GM12878 (cell line): ENCODE measurements around the gene RABEP2. TPM values are rescaled to one million over a fixed set of nuclear protein-coding genes. Genes with fewer than 3 reads are reported as not detected.

Experiments
- ATAC-seq: fragments of 200-7000 bp; cut with Tn5 transposase; 3 replicates; pipeline ENCODE4 v1.9.1; 2020; ENCODE audit warnings: mild to moderate bottlenecking, moderate library complexity
- BruUV-seq: library from RNA; stranded (reverse); fragments of 400-500 nt; replicated peaks from 2 replicates; lab custom pipeline; 2021; lab: Mats Ljungman, UMichigan
- CTCF ChIA-PET: fragments of 300-600 bp; sonication (Branson Sonifier 250); formaldehyde crosslinking; extraction: SDS; loops from one replicate; lab custom pipeline; 2021; ENCODE audit warnings: inconsistent platforms; lab: Yijun Ruan, JAX
- POLR2A ChIA-PET: fragments of 350-600 bp; formaldehyde crosslinking; extraction: SDS; loops from one replicate; lab custom pipeline; 2021; ENCODE audit warnings: inconsistent platforms; lab: Charles Lee
- RAD21 ChIA-PET: fragments of 300-600 bp; sonication (Branson Sonifier 250); formaldehyde crosslinking; loops from one replicate; lab custom pipeline; 2023; ENCODE audit warnings: antibody characterized with exemption; ENCODE audit not compliant: unreplicated experiment; lab: Charles Lee
- SMC1A ChIA-PET: fragments of 300-600 bp; sonication (Branson Sonifier 250); formaldehyde crosslinking; loops from one replicate; lab custom pipeline; 2023; ENCODE audit not compliant: unreplicated experiment, uncharacterized antibody; lab: Charles Lee
- DNase-seq: peaks from one replicate; pipeline ENCODE4 v3.0.0-alpha.2; 2011; ENCODE audit warnings: low read depth, low spot score
- FAIRE-seq: peaks from 3 replicates; lab custom pipeline; 2011; peaks lifted over from hg19 to GRCh38; lab: Jason Lieb, UNC
- H2AFZ ChIP-seq: 2 replicates; pipeline ENCODE4 v1.6.0; 2011; ENCODE audit warnings: low read depth, low read length, control low read depth; ENCODE audit not compliant: control insufficient read depth
- H3K27ac ChIP-seq: 2 replicates; pipeline ENCODE4 v1.5.1; 2011; ENCODE audit warnings: control low read depth; ENCODE audit not compliant: control insufficient read depth, insufficient read depth
- H3K27me3 ChIP-seq, 2 experiments: replicated peaks in 1 of 2; 2 replicates each; pipeline versions ENCODE4 v1.6.0 to v1.6.1; 2011; ENCODE audit warnings: low read length in 1 of 2; ENCODE audit not compliant: control insufficient read depth in 2 of 2, insufficient read depth in 2 of 2
- H3K36me3 ChIP-seq, 2 experiments: 2 replicates each; pipeline ENCODE4 v1.5.1; 2011; ENCODE audit warnings: low read length in 1 of 2; ENCODE audit not compliant: control insufficient read depth in 2 of 2, insufficient read depth in 2 of 2
- H3K4me1 ChIP-seq: 2 replicates; pipeline ENCODE4 v1.6.1; 2011; ENCODE audit warnings: mild to moderate bottlenecking, low read length, moderate library complexity, mixed read lengths; ENCODE audit not compliant: control insufficient read depth, insufficient read depth
- H3K4me2 ChIP-seq: 2 replicates; pipeline ENCODE4 v1.6.0; 2011; ENCODE audit warnings: control low read depth; ENCODE audit not compliant: control insufficient read depth, insufficient read depth
- H3K4me3 ChIP-seq: fragments of 200-600 bp; sonication (generic); 2 replicates; pipeline ENCODE4 v1.5.1; 2016
- H3K79me2 ChIP-seq: 2 replicates; pipeline ENCODE4 v1.6.0; 2011; ENCODE audit warnings: low read length; ENCODE audit not compliant: control insufficient read depth, insufficient read depth
- H3K9ac ChIP-seq: 2 replicates; pipeline ENCODE4 v1.8.0; 2011; ENCODE audit warnings: low read length, control low read depth, mixed read lengths; ENCODE audit not compliant: control insufficient read depth, insufficient read depth
- H3K9me3 ChIP-seq: replicated peaks from 3 replicates; pipeline ENCODE4 v1.5.1; 2011; ENCODE audit warnings: mild to moderate bottlenecking, low read length; ENCODE audit not compliant: control insufficient read depth, insufficient read depth
- H4K20me1 ChIP-seq: 2 replicates; pipeline ENCODE4 v1.6.0; 2011; ENCODE audit not compliant: control insufficient read depth, insufficient read depth
- CHD1 ChIP-seq: IDR thresholded peaks from 2 replicates; pipeline ENCODE4 v1.6.1; 2012; ENCODE audit warnings: low read depth, low read length, improper control_type of control experiment
- MYC ChIP-seq: IDR thresholded peaks from 2 replicates; pipeline ENCODE4 v1.6.1; 2011; ENCODE audit warnings: mild to moderate bottlenecking, low read length, moderate library complexity, inconsistent platforms; ENCODE audit not compliant: insufficient read depth, insufficient replicate concordance, insufficient read length, severe bottlenecking
- NFYA ChIP-seq: IDR thresholded peaks from 2 replicates; pipeline ENCODE4 v1.6.1; 2011; ENCODE audit warnings: low read depth, mild to moderate bottlenecking, low read length, improper control_type of control experiment, borderline replicate concordance
- NFYB ChIP-seq: IDR thresholded peaks from 2 replicates; pipeline ENCODE4 v1.6.1; 2011; ENCODE audit warnings: low read depth, mild to moderate bottlenecking, low read length, improper control_type of control experiment, moderate library complexity; ENCODE audit not compliant: insufficient read depth
- RFX5 ChIP-seq: IDR thresholded peaks from 2 replicates; pipeline ENCODE4 v1.6.1; 2011; ENCODE audit warnings: low read depth, low read length, improper control_type of control experiment
- SIX5 ChIP-seq: IDR thresholded peaks from 2 replicates; pipeline ENCODE4 v1.6.1; 2011; ENCODE audit warnings: mild to moderate bottlenecking, low read depth, low read length, moderate library complexity; ENCODE audit not compliant: severe bottlenecking
- SP1 ChIP-seq: IDR thresholded peaks from one replicate; pipeline ENCODE4 v1.6.1; 2011; ENCODE audit warnings: low read depth, low read length
- SUZ12 ChIP-seq: fragments of 200-600 bp; sonication (generic); IDR thresholded peaks from one replicate; pipeline ENCODE4 v1.6.1; 2018; ENCODE audit warnings: antibody characterized with exemption, mild to moderate bottlenecking; ENCODE audit not compliant: unreplicated experiment
- YY1 ChIP-seq: IDR thresholded peaks from 2 replicates; pipeline ENCODE4 v1.6.1; 2011; ENCODE audit warnings: low read depth, mild to moderate bottlenecking, low read length
- ZBTB40 ChIP-seq: fragments of 450-650 bp; IDR thresholded peaks from 2 replicates; pipeline ENCODE4 v1.6.1; 2016; ENCODE audit warnings: mild to moderate bottlenecking, moderate library complexity, borderline replicate concordance
- WGBS: methylation state at CpG from one replicate; pipeline ENCODE4 v1.1.6; 2016; ENCODE audit warnings: low lambda C conversion rate; ENCODE audit not compliant: insufficient replicate concordance, insufficient coverage; ENCODE audit errors: missing lambda C conversion rate; 5-methylcytosine and 5-hydroxymethylcytosine counted together
- in situ Hi-C: fragments of 300-500 bp; cut with MboI; formaldehyde crosslinking; loops from 9 replicates; pipeline ENCODE4 v1.14.3; 2018; ENCODE audit warnings: mixed read lengths
- intact Hi-C: fragments of 100-400 bp; cut with micrococcal nuclease; formaldehyde crosslinking; loops from one replicate; pipeline ENCODE4 v1.14.2; 2022; ENCODE audit not compliant: unreplicated experiment
- polyA plus RNA-seq, 11 experiments: library from polyadenylated mRNA; depleted of rRNA in 4 of 11; unstranded in 6 of 11; stranded (reverse) in 5 of 11; fragments of >200 nt; fragmentation: Nextera tagmentation in 4 of 11; fragmentation: Illumina TruSeq in 1 of 11; extraction: Ambion mirVana in 4 of 11; extraction: Trizol in 1 of 11; gene quantifications; 1 replicate in 1 of 11; 2 replicates in 10 of 11; pipeline versions ENCODE4 v1.2.1 to v1.2.3, GENCODE V29; 2011 to 2016; ENCODE audit warnings: inconsistent platforms in 2 of 11, missing spikeins in 2 of 11, low read depth in 1 of 11
- total RNA-seq, 4 experiments: library from RNA; depleted of rRNA in 3 of 4; stranded (reverse); fragments of >200 nt in 3 of 4; fragmentation: Illumina TruSeq in 1 of 4; extraction: Trizol in 1 of 4; gene quantifications; 2 replicates each; pipeline versions ENCODE4 v1.2.1 to v1.2.3, GENCODE V29; 2013 to 2021
- TF ChIP-seq, protein P1 (sequence below): IDR thresholded peaks from 2 replicates; pipeline ENCODE4 v1.6.1; 2011; ENCODE audit warnings: low read depth, mild to moderate bottlenecking, low read length, moderate library complexity, borderline replicate concordance; ENCODE audit errors: extremely low read depth
- TF ChIP-seq, protein P2 (sequence below): fragments of 450-650 bp; IDR thresholded peaks from 2 replicates; pipeline ENCODE4 v1.6.1; 2017; ENCODE audit warnings: low read depth, mild to moderate bottlenecking, moderate library complexity

Gene RABEP2
- total and polyA plus RNA-seq, 10 of the 15 experiments (the other 5 are each of a cell fraction or from before 2014, with no cell fraction given), result 0.47 to 33.2 (median 18.6) TPM

DNA sequence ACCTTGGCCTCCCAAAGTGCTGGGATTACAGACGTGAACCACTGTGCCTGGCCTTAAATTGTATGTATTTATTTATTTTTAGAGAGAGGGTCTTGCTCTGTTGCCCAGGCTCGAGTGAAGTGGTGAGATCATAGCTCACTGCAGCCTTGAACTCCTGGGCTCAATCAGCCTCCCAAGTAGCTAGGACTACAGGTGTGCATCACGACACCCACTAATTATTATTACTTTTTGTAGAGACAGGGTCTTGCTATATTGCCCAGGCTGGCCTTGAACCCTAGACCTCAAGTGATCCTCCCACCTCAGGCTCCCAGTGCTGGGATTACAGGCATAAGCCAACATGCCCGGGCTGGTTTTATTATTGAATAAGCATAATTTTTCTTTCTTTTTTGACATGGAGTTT, 21.6 kb upstream of the RABEP2 start:
- SMC1A ChIA-PET, result interaction anchor here (1.5 to 3.9 kb wide), 3 partner anchors 76 to 83 kb away, joined by 3 to 15 read pairs (median 4); partner anchors contain the start of gene SH2B1
- BruUV-seq, result no TSS peak

More for the DNA sequence above, 21.6 kb upstream of the RABEP2 start:
- H4K20me1 ChIP-seq, result no peaks in the 10 kb centered on the region
- no peaks in the 10 kb centered on the region for H3K27me3 ChIP-seq
- H3K4me3 ChIP-seq, result no peak overlapping the region
- TF ChIP-seq ZBTB40, result no peak
- TF ChIP-seq YY1, result no peak
- TF ChIP-seq MYC, result no peak
- no peak for TF ChIP-seq CHD1
- TF ChIP-seq, protein P1, sequence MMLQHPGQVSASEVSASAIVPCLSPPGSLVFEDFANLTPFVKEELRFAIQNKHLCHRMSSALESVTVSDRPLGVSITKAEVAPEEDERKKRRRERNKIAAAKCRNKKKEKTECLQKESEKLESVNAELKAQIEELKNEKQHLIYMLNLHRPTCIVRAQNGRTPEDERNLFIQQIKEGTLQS, result no peak
- TF ChIP-seq, protein P2, sequence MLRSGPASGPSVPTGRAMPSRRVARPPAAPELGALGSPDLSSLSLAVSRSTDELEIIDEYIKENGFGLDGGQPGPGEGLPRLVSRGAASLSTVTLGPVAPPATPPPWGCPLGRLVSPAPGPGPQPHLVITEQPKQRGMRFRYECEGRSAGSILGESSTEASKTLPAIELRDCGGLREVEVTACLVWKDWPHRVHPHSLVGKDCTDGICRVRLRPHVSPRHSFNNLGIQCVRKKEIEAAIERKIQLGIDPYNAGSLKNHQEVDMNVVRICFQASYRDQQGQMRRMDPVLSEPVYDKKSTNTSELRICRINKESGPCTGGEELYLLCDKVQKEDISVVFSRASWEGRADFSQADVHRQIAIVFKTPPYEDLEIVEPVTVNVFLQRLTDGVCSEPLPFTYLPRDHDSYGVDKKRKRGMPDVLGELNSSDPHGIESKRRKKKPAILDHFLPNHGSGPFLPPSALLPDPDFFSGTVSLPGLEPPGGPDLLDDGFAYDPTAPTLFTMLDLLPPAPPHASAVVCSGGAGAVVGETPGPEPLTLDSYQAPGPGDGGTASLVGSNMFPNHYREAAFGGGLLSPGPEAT, result no peak
- no peak for TF ChIP-seq SUZ12
- no peak for TF ChIP-seq NFYB
- no peak for TF ChIP-seq RFX5
- TF ChIP-seq NFYA, result no peak
- no peak for TF ChIP-seq SIX5
- TF ChIP-seq SP1, result no peak
- RAD21 ChIA-PET, result interaction anchor here (1.0 to 1.3 kb wide), 2 partner anchors 16 to 28 kb away, joined by 4 read pairs; partner anchors contain the start of genes CD19 and SPNS1
- intact Hi-C loops, result loop anchor here (5.0 kb wide), 1 partner anchor 124 kb away; the partner anchor contains the start of gene ATXN2L
- DNase-seq (no peak), FAIRE-seq (no peak), ATAC-seq (no peak)
- H3K9ac ChIP-seq, result no peak overlapping the region
- no peaks in the 10 kb centered on the region for H3K36me3 ChIP-seq
- H2AFZ ChIP-seq, result no peak overlapping the region
- POLR2A ChIA-PET, result no interaction called here
- no peaks in the 10 kb centered on the region for H3K9me3 ChIP-seq
- H3K4me2 ChIP-seq, result no peak overlapping the region
- H3K4me1 ChIP-seq, result peaks cover 10% of the 10 kb centered on the region
- peaks cover 8% of the 10 kb centered on the region for H3K79me2 ChIP-seq
- CTCF ChIA-PET, result interaction anchor here (0.7 to 9.7 kb wide), 10 partner anchors 13 to 129 kb away, joined by 3 to 136 read pairs (median 4); partner anchors contain the start of gene CD19
- H3K27ac ChIP-seq, result no peak overlapping the region
- WGBS, result 56% methylated on average over 4 of the region's 4 CpGs
- in situ Hi-C loops, result no loop called here
